WTC11 (cell line): ENCODE data around the gene NUDT8. TPM values are rescaled to one million over a fixed set of nuclear protein-coding genes. Genes with fewer than 3 reads are reported as not detected.

Source experiments
- ATAC-seq: fragments of 200-7000 bp; cut with Tn5 transposase; 2 replicates; pipeline ENCODE4 v1.10.0; 2021; ENCODE audit warnings: mild to moderate bottlenecking, moderate library complexity
- CTCF ChIA-PET: fragments of 300-600 bp; sonication (Branson Sonifier 250); formaldehyde crosslinking; loops from one replicate; lab custom pipeline; 2021; ENCODE audit warnings: antibody characterized with exemption; lab: Charles Lee
- POLR2A ChIA-PET: fragments of 350-600 bp; sonication (Branson Sonifier 250); formaldehyde crosslinking; loops from one replicate; lab custom pipeline; 2021; ENCODE audit warnings: antibody characterized with exemption; lab: Charles Lee
- DNase-seq: peaks from one replicate; pipeline ENCODE4 v3.0.0; 2021; ENCODE audit warnings: low spot score
- H3K27ac Mint-ChIP-seq: 2 replicates; pipeline ENCODE4 v1.8.0; 2021; ENCODE audit warnings: mixed read lengths
- H3K27me3 Mint-ChIP-seq: 2 replicates; pipeline ENCODE4 v1.8.0; 2021; ENCODE audit warnings: low read depth, mild to moderate bottlenecking, moderate library complexity, mixed read lengths
- H3K36me3 Mint-ChIP-seq: 2 replicates; pipeline ENCODE4 v1.8.0; 2021; ENCODE audit warnings: mixed read lengths
- H3K4me1 Mint-ChIP-seq: 2 replicates; pipeline ENCODE4 v1.8.0; 2022; ENCODE audit warnings: mixed read lengths
- H3K4me3 Mint-ChIP-seq: 2 replicates; pipeline ENCODE4 v1.8.0; 2021; ENCODE audit warnings: mild to moderate bottlenecking, moderate library complexity, mixed read lengths
- H3K9me3 Mint-ChIP-seq: 2 replicates; pipeline ENCODE4 v1.8.0; 2021; ENCODE audit warnings: mixed read lengths
- ATF1 ChIP-seq: sonication (generic); formaldehyde crosslinking; IDR thresholded peaks from 2 replicates; pipeline ENCODE4 v1.8.1; 2023; ENCODE audit warnings: mild to moderate bottlenecking, moderate library complexity, missing genetic modification reagents
- GTF2I ChIP-seq: fragments of 250-450 bp; sonication (Bioruptor Pico); conservative IDR thresholded peaks from 2 replicates; pipeline ENCODE4 v1.4.0; 2021; ENCODE audit warnings: mild to moderate bottlenecking
- JUN ChIP-seq: sonication (generic); formaldehyde crosslinking; IDR thresholded peaks from 2 replicates; pipeline ENCODE4 v1.8.0; 2023; ENCODE audit warnings: mild to moderate bottlenecking, missing genetic modification reagents
- MAX ChIP-seq: sonication (generic); formaldehyde crosslinking; IDR thresholded peaks from 2 replicates; pipeline ENCODE4 v1.8.0; 2022; ENCODE audit warnings: mild to moderate bottlenecking, missing genetic modification reagents
- PRRX2 ChIP-seq: fragments of 250-450 bp; sonication (Bioruptor Pico); IDR thresholded peaks from 2 replicates; pipeline ENCODE4 v1.8.0; 2021; ENCODE audit warnings: mild to moderate bottlenecking
- RELA ChIP-seq: sonication (generic); formaldehyde crosslinking; IDR thresholded peaks from 2 replicates; pipeline ENCODE4 v1.8.1; 2022; ENCODE audit warnings: missing genetic modification reagents, mild to moderate bottlenecking, borderline replicate concordance
- RORB ChIP-seq: fragments of 250-450 bp; sonication (Bioruptor Pico); IDR thresholded peaks from 2 replicates; pipeline ENCODE4 v1.9.0; 2021; ENCODE audit warnings: mild to moderate bottlenecking
- SMAD4 ChIP-seq: sonication (generic); formaldehyde crosslinking; IDR thresholded peaks from 2 replicates; pipeline ENCODE4 v1.8.0; 2022; ENCODE audit warnings: mild to moderate bottlenecking, missing genetic modification reagents
- STAT6 ChIP-seq: sonication (generic); formaldehyde crosslinking; conservative IDR thresholded peaks from 2 replicates; pipeline ENCODE4 v1.8.1; 2023; ENCODE audit warnings: mild to moderate bottlenecking, low read depth, missing genetic modification reagents, moderate library complexity
- TEAD4 ChIP-seq: sonication (generic); formaldehyde crosslinking; IDR thresholded peaks from 2 replicates; pipeline ENCODE4 v1.8.0; 2022; ENCODE audit warnings: mild to moderate bottlenecking, missing genetic modification reagents
- USF2 ChIP-seq: sonication (generic); formaldehyde crosslinking; IDR thresholded peaks from 2 replicates; pipeline ENCODE4 v1.8.1; 2023; ENCODE audit warnings: mild to moderate bottlenecking, missing genetic modification reagents, moderate library complexity
- ZBTB21 ChIP-seq: sonication (generic); formaldehyde crosslinking; IDR thresholded peaks from 2 replicates; pipeline ENCODE4 v1.8.1; 2023; ENCODE audit warnings: mild to moderate bottlenecking, missing genetic modification reagents, borderline replicate concordance
- ZNF121 ChIP-seq: sonication (generic); formaldehyde crosslinking; IDR thresholded peaks from 2 replicates; pipeline ENCODE4 v1.8.0; 2023; ENCODE audit warnings: missing genetic modification reagents
- ZNF138 ChIP-seq: sonication (generic); formaldehyde crosslinking; conservative IDR thresholded peaks from 2 replicates; pipeline ENCODE4 v1.8.1; 2022; ENCODE audit warnings: mild to moderate bottlenecking, moderate library complexity, missing genetic modification reagents
- ZNF232 ChIP-seq: sonication (generic); formaldehyde crosslinking; IDR thresholded peaks from 2 replicates; pipeline ENCODE4 v1.8.0; 2022; ENCODE audit warnings: mild to moderate bottlenecking, missing genetic modification reagents
- ZNF317 ChIP-seq: sonication (generic); formaldehyde crosslinking; IDR thresholded peaks from 2 replicates; pipeline ENCODE4 v1.8.1; 2023; ENCODE audit warnings: low read depth, mild to moderate bottlenecking, moderate library complexity, missing genetic modification reagents, borderline replicate concordance
- ZNF532 ChIP-seq: fragments of 250-450 bp; sonication (Bioruptor Pico); IDR thresholded peaks from 2 replicates; pipeline ENCODE4 v1.9.0; 2021; ENCODE audit warnings: mild to moderate bottlenecking, borderline replicate concordance
- ZSCAN18 ChIP-seq: fragments of 250-450 bp; sonication (Bioruptor Pico); IDR thresholded peaks from 2 replicates; pipeline ENCODE4 v2.1.2; 2022; ENCODE audit warnings: mild to moderate bottlenecking, moderate library complexity
- total RNA-seq: library from RNA; stranded (reverse); gene quantifications from 3 replicates; pipeline ENCODE4 v1.2.3, GENCODE V29; 2021

Gene NUDT8
- total RNA-seq, 1 experiment from 2014 or later: 8.3 TPM

- TF ChIP-seq ZBTB21 (CRISPR knock-in tag): no peak
- no peak for TF ChIP-seq ZNF232 (CRISPR knock-in tag)
- no peak for TF ChIP-seq PRRX2 (CRISPR knock-in tag)
- TF ChIP-seq TEAD4 (CRISPR knock-in tag): no peak
- no peak for TF ChIP-seq USF2
- TF ChIP-seq MAX: no peak
- TF ChIP-seq SMAD4 (CRISPR knock-in tag): no peak
- no peak for TF ChIP-seq RORB (CRISPR knock-in tag)
- no peak for ATAC-seq
- peaks cover 10% of the 10 kb centered on the region for H3K36me3 Mint-ChIP-seq
- POLR2A ChIA-PET: no interaction called here
- peaks cover 4% of the 10 kb centered on the region; the same call in 1 of the 2 replicates for H3K9me3 Mint-ChIP-seq
- DNase-seq: peak; percentile 10
- H3K4me3 Mint-ChIP-seq: peak overlapping the region; percentile 79; the same call in 1 of the 2 replicates
- peaks cover 31% of the 10 kb centered on the region for H3K4me1 Mint-ChIP-seq
- CTCF ChIA-PET: interaction anchor here (1.1 to 5.3 kb wide), 11 partner anchors 8 to 82 kb away, joined by 3 to 200 read pairs (median 14); partner anchors contain the start of genes ACY3, GSTP1 and TBX10
- H3K27me3 Mint-ChIP-seq: no peaks in the 10 kb centered on the region; the same call in 1 of the 2 replicates
- H3K27ac Mint-ChIP-seq: no peak overlapping the region
Measured at GRCh38 chr11:67631411-67631810, 1.7 kb upstream of the NUDT8 start.

- peak overlapping the region; percentile 89 for H3K27ac Mint-ChIP-seq
- TF ChIP-seq ZNF138 (no peak), GTF2I (peak; percentile 89; the same call in 1 of the 2 replicates)
- TF ChIP-seq, all 79 proteins: peak for 1
- peak overlapping the region; percentile 79 for H3K4me3 Mint-ChIP-seq
- CTCF ChIA-PET: interaction anchor here (0.6 to 5.3 kb wide), 29 partner anchors 8 to 366 kb away, joined by 3 to 200 read pairs (median 10); partner anchors contain the start of genes ACY3, ALDH3B2, GSTP1 and POLD4
- no peak for ATAC-seq
- POLR2A ChIA-PET: interaction anchor here (1.0 to 3.4 kb wide), 5 partner anchors 14 to 163 kb away, joined by 3 to 13 read pairs (median 4); no protein-coding TSS in a partner anchor
- H3K36me3 Mint-ChIP-seq: peaks cover 15% of the 10 kb centered on the region
- DNase-seq: no peak
- H3K4me1 Mint-ChIP-seq: peaks cover 31% of the 10 kb centered on the region
- H3K27me3 Mint-ChIP-seq: no peaks in the 10 kb centered on the region; the same call in 1 of the 2 replicates
- H3K9me3 Mint-ChIP-seq: peaks cover 9% of the 10 kb centered on the region; the same call in 1 of the 2 replicates
Measured at GRCh38 chr11:67630943-67631331, 1.2 kb upstream of the NUDT8 start.

- DNase-seq (peak; percentile 99), ATAC-seq (peak; percentile 65)
- H3K27ac Mint-ChIP-seq: peak overlapping the region; percentile 89
- ChIA-PET CTCF (interaction anchor here (0.6 to 5.3 kb wide), 41 partner anchors 9 to 391 kb away, joined by 3 to 200 read pairs (median 7); partner anchors contain the start of genes ACY3, ALDH3B2, GSTP1 and POLD4), POLR2A (interaction anchor here (0.6 to 3.4 kb wide), 9 partner anchors 8 to 277 kb away, joined by 3 to 13 read pairs (median 3); partner anchors contain the start of genes GSTP1 and POLD4)
- no peaks in the 10 kb centered on the region; the same call in 1 of the 2 replicates for H3K27me3 Mint-ChIP-seq
- H3K36me3 Mint-ChIP-seq: peaks cover 20% of the 10 kb centered on the region
- peak overlapping the region; percentile 79 for H3K4me3 Mint-ChIP-seq
- H3K9me3 Mint-ChIP-seq: peaks cover 10% of the 10 kb centered on the region; the same call in 1 of the 2 replicates
- H3K4me1 Mint-ChIP-seq: peaks cover 31% of the 10 kb centered on the region
- TF ChIP-seq ZNF532 (CRISPR knock-in tag) (no peak), PRRX2 (CRISPR knock-in tag) (0 out of 2 replicates have a peak, but pooled peaks have one; percentile 72), JUN (CRISPR knock-in tag) (no peak), ZSCAN18 (CRISPR knock-in tag) (no peak), STAT6 (no peak), RELA (no peak), ZNF121 (CRISPR knock-in tag) (no peak), ZNF317 (CRISPR knock-in tag) (no peak), ATF1 (no peak)
Measured at GRCh38 chr11:67630228-67630942, 648 bp upstream of the NUDT8 start.
